B cell (primary cell): Measurements from ENCODE around the gene SLC17A1.

ENCODE experiments used
- CTCF ChIP-seq: fragments of 200-600 bp; IDR thresholded peaks from one replicate; pipeline ENCODE4 v1.8.0; 2022; ENCODE audit warnings: antibody characterized with exemption, mild to moderate bottlenecking
- EZH2 ChIP-seq: IDR thresholded peaks from 2 replicates; pipeline ENCODE4 v1.6.1; 2012; ENCODE audit warnings: borderline replicate concordance, low read depth, mild to moderate bottlenecking, moderate library complexity, low read length; ENCODE audit not compliant: insufficient read depth, poor library complexity, severe bottlenecking

DNA sequence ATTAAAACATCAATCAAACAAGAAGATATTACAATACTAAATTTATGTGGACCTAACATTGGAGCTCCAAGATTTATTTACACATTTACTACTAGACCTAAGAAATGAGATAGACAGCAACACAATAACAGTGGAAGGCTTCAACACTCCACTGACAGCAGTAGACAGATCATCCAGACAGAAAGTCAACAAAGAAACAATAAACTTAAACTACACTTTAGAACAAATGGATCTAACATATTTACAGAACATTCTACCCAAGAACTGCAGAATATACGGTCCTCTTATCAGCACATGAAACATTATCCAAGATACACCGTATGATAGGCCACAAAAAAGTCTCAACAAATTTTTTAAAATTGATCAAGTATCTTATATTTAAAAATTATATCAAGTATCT is 27.0 kb downstream of the SLC17A1 start:
- no peak for TF ChIP-seq EZH2
- TF ChIP-seq CTCF, result no peak
